ENCODE data around the gene ZNF581.

ZNF581 gene

GRCh38 chr19:55674459-55674840 lies 31.0 kb downstream of the ZNF581 start:
- in situ Hi-C loops (cut with MboI; ENCODE audit: low pct_unique_long_range_greater_than_20kb, low sequenced_read_pairs, unreplicated experiment): no loop called here
- no peak for DNase-seq (ENCODE audit: low spot score)

GRCh38 chr19:55674841-55675660 lies 31.6 kb downstream of the ZNF581 start, which contains the start of gene EPN1:
EPN1 (plus strand) TSS chr19:55675226; CDS start chr19:55678628, 3,402 bp downstream.
- in situ Hi-C loops (cut with MboI; ENCODE audit: low pct_unique_long_range_greater_than_20kb, low sequenced_read_pairs, unreplicated experiment): loop anchor here (25.0 kb wide), 1 partner anchor 637 kb away; the partner anchor contains the start of gene ZSCAN5A
- no peak for TF ChIP-seq CTCF (IDR thresholded peaks at IDR 0.05; ENCODE audit: extremely low read depth, insufficient read depth, missing control alignments)
- DNase-seq (ENCODE audit: low spot score): peak; percentile 99

More at GRCh38 chr19:55674459-55674840, 31.0 kb downstream of the ZNF581 start:
- no peak for TF ChIP-seq CTCF (IDR thresholded peaks at IDR 0.05; ENCODE audit: extremely low read depth, insufficient read depth, missing control alignments)

GRCh38 chr19:55675661-55676354 lies 32.4 kb downstream of the ZNF581 start:
- in situ Hi-C loops (cut with MboI; ENCODE audit: low pct_unique_long_range_greater_than_20kb, low sequenced_read_pairs, unreplicated experiment): loop anchor here (25.0 kb wide), 1 partner anchor 636 kb away; the partner anchor contains the start of gene ZSCAN5A
- no peak for DNase-seq (ENCODE audit: low spot score)
- no peak for TF ChIP-seq CTCF (IDR thresholded peaks at IDR 0.05; ENCODE audit: extremely low read depth, insufficient read depth, missing control alignments)

GRCh38 chr19:55676383-55676782 lies 32.9 kb downstream of the ZNF581 start:
- no peak for TF ChIP-seq CTCF (IDR thresholded peaks at IDR 0.05; ENCODE audit: extremely low read depth, insufficient read depth, missing control alignments)
- in situ Hi-C loops (cut with MboI; ENCODE audit: low pct_unique_long_range_greater_than_20kb, low sequenced_read_pairs, unreplicated experiment): loop anchor here (25.0 kb wide), 1 partner anchor 636 kb away; the partner anchor contains the start of gene ZSCAN5A
- no peak for DNase-seq (ENCODE audit: low spot score)

- DNase-seq (ENCODE audit: low spot score): no peak
- in situ Hi-C loops (cut with MboI; ENCODE audit: low pct_unique_long_range_greater_than_20kb, low sequenced_read_pairs, unreplicated experiment): loop anchor here (25.0 kb wide), 1 partner anchor 635 kb away; the partner anchor contains the start of gene ZSCAN5A
- no peak for TF ChIP-seq CTCF (IDR thresholded peaks at IDR 0.05; ENCODE audit: extremely low read depth, insufficient read depth, missing control alignments)
Measured at GRCh38 chr19:55676889-55677505, 33.5 kb downstream of the ZNF581 start.

- DNase-seq (ENCODE audit: low spot score): no peak
- no peak for TF ChIP-seq CTCF (IDR thresholded peaks at IDR 0.05; ENCODE audit: extremely low read depth, insufficient read depth, missing control alignments)
Measured at GRCh38 chr19:55677572-55678028, 34.2 kb downstream of the ZNF581 start.

More at GRCh38 chr19:55677572-55678028, 34.2 kb downstream of the ZNF581 start:
- in situ Hi-C loops (cut with MboI; ENCODE audit: low pct_unique_long_range_greater_than_20kb, low sequenced_read_pairs, unreplicated experiment): loop anchor here (25.0 kb wide), 1 partner anchor 635 kb away; the partner anchor contains the start of gene ZSCAN5A

Measured in GM13977 (cell line).